ENCODE measurements around the gene CADPS. TPM values are rescaled to one million over a fixed set of nuclear protein-coding genes. Genes with fewer than 3 reads are reported as not detected.

The CADPS gene
- total RNA-seq, 1 experiment from 2014 or later = not detected

- Histone ChIP-seq H3K4me1 (replicated peaks; ENCODE audit: insufficient read depth) (no peaks in the 10 kb centered on the region), H3K9me3 (ENCODE audit: insufficient read depth, low read depth) (no peaks in the 10 kb centered on the region), H3K4me2 (no peak overlapping the region), H3K27me3 (ENCODE audit: insufficient read depth, low read depth) (no peaks in the 10 kb centered on the region), H3K27ac (no peak overlapping the region), H4K20me1 (ENCODE audit: insufficient read depth) (no peaks in the 10 kb centered on the region), H3K36me3 (ENCODE audit: low read depth) (no peaks in the 10 kb centered on the region), H2AFZ (no peak overlapping the region), H3K4me3 (no peak overlapping the region), H3F3A (ENCODE audit: insufficient read depth, low read depth) (no peaks in the 10 kb centered on the region), H3K79me2 (ENCODE audit: low read depth) (no peaks in the 10 kb centered on the region), H3K9me2 (ENCODE audit: insufficient read depth) (no peaks in the 10 kb centered on the region)
- TF ChIP-seq EZH2 (IDR thresholded peaks at IDR 0.05; ENCODE audit: low read depth) = no peak
- TF ChIP-seq, protein P1, sequence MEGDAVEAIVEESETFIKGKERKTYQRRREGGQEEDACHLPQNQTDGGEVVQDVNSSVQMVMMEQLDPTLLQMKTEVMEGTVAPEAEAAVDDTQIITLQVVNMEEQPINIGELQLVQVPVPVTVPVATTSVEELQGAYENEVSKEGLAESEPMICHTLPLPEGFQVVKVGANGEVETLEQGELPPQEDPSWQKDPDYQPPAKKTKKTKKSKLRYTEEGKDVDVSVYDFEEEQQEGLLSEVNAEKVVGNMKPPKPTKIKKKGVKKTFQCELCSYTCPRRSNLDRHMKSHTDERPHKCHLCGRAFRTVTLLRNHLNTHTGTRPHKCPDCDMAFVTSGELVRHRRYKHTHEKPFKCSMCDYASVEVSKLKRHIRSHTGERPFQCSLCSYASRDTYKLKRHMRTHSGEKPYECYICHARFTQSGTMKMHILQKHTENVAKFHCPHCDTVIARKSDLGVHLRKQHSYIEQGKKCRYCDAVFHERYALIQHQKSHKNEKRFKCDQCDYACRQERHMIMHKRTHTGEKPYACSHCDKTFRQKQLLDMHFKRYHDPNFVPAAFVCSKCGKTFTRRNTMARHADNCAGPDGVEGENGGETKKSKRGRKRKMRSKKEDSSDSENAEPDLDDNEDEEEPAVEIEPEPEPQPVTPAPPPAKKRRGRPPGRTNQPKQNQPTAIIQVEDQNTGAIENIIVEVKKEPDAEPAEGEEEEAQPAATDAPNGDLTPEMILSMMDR (conservative IDR thresholded peaks at IDR 0.05) = no peak
- intact Hi-C loops (cut with micrococcal nuclease; ENCODE audit: unreplicated experiment) = no loop called here
- POLR2A ChIA-PET (ENCODE audit: unreplicated experiment) = no interaction called here
- no peak for DNase-seq
- no TSS peak for BruUV-seq (replicated peaks)
- CTCF ChIA-PET = no interaction called here
Observed at GRCh38 chr3:62566022-62566557, 309.1 kb downstream of the CADPS start.

DNA sequence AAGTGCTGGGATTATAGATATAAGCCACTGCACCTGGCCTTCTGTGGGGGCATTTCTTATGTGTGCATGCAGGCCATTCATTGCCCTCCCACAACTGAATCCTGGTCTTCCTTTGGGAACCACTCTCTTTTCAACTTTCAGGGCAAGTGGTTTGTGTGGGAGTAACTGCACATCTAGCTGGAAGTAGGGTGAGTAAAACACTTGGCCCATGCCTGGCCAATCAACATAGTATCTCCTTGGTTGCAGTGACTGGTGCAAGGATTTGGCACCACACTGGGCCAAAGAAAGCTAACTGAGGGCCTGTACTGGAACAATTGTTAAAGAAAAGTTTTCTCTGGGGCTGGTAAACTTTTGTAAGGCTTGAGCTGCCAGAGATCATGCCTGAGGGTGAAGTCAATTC is 312.6 kb downstream of the CADPS start:
- no peaks in the 10 kb centered on the region for H3K4me1 ChIP-seq (replicated peaks; ENCODE audit: insufficient read depth)
- no peaks in the 10 kb centered on the region for H3K9me2 ChIP-seq (ENCODE audit: insufficient read depth)
- no peaks in the 10 kb centered on the region for H3F3A ChIP-seq (ENCODE audit: insufficient read depth, low read depth)
- H3K36me3 ChIP-seq (ENCODE audit: low read depth) = no peaks in the 10 kb centered on the region
- CTCF ChIA-PET = no interaction called here
- no peaks in the 10 kb centered on the region for H3K79me2 ChIP-seq (ENCODE audit: low read depth)
- BruUV-seq (replicated peaks) = no TSS peak
- H3K9me3 ChIP-seq (ENCODE audit: insufficient read depth, low read depth) = no peaks in the 10 kb centered on the region
- intact Hi-C loops (cut with micrococcal nuclease; ENCODE audit: unreplicated experiment) = no loop called here
- TF ChIP-seq EZH2 (IDR thresholded peaks at IDR 0.05; ENCODE audit: low read depth) = no peak
- TF ChIP-seq, protein P1 (conservative IDR thresholded peaks at IDR 0.05) = no peak
- H2AFZ ChIP-seq = no peak overlapping the region
- POLR2A ChIA-PET (ENCODE audit: unreplicated experiment) = no interaction called here
- no peaks in the 10 kb centered on the region for H3K27me3 ChIP-seq (ENCODE audit: insufficient read depth, low read depth)
- DNase-seq = no peak
- no peak overlapping the region for H3K4me3 ChIP-seq
- H4K20me1 ChIP-seq (ENCODE audit: insufficient read depth) = no peaks in the 10 kb centered on the region
- H3K27ac ChIP-seq = no peak overlapping the region
- no peak overlapping the region for H3K4me2 ChIP-seq

- no peak for TF ChIP-seq EZH2 (IDR thresholded peaks at IDR 0.05; ENCODE audit: low read depth)
- TF ChIP-seq, protein P1 (conservative IDR thresholded peaks at IDR 0.05) = no peak
- POLR2A ChIA-PET (ENCODE audit: unreplicated experiment) = no interaction called here
Observed at GRCh38 chr3:62562017-62562416, 313.2 kb downstream of the CADPS start.

More at GRCh38 chr3:62562017-62562416, 313.2 kb downstream of the CADPS start:
- no peaks in the 10 kb centered on the region for H3F3A ChIP-seq (ENCODE audit: insufficient read depth, low read depth)
- no peaks in the 10 kb centered on the region for H4K20me1 ChIP-seq (ENCODE audit: insufficient read depth)
- H3K4me1 ChIP-seq (replicated peaks; ENCODE audit: insufficient read depth) = no peaks in the 10 kb centered on the region
- no peaks in the 10 kb centered on the region for H3K9me2 ChIP-seq (ENCODE audit: insufficient read depth)
- intact Hi-C loops (cut with micrococcal nuclease; ENCODE audit: unreplicated experiment) = no loop called here
- CTCF ChIA-PET = interaction anchor here (0.6 kb wide), 1 partner anchor 101 kb away, joined by 3 read pairs; no protein-coding TSS in a partner anchor
- no peak overlapping the region for H3K4me3 ChIP-seq
- BruUV-seq (replicated peaks) = no TSS peak
- H3K9me3 ChIP-seq (ENCODE audit: insufficient read depth, low read depth) = no peaks in the 10 kb centered on the region
- no peaks in the 10 kb centered on the region for H3K27me3 ChIP-seq (ENCODE audit: insufficient read depth, low read depth)
- no peaks in the 10 kb centered on the region for H3K36me3 ChIP-seq (ENCODE audit: low read depth)
- DNase-seq = no peak
- no peak overlapping the region for H2AFZ ChIP-seq
- H3K4me2 ChIP-seq = no peak overlapping the region
- H3K27ac ChIP-seq = no peak overlapping the region
- no peaks in the 10 kb centered on the region for H3K79me2 ChIP-seq (ENCODE audit: low read depth)

All from PC-9 (cell line).